A549 (cell line): ENCODE results near the gene ZBTB12.

ENCODE experiments used
- CEBPB ChIP-seq, 2 experiments: fragments of >200 bp in 1 of 2; sonication (Bioruptor Twin) in 1 of 2; formaldehyde crosslinking in 1 of 2; IDR thresholded peaks; 2 replicates each; pipeline ENCODE4 v1.6.1; 2012 to 2016
- CTCF ChIP-seq: fragments of >200 bp; sonication (Bioruptor Twin); formaldehyde crosslinking; IDR thresholded peaks from 3 replicates; pipeline ENCODE4 v1.5.1; 2016
- JUN ChIP-seq, 2 experiments: fragments of >200 bp; sonication (Bioruptor Twin); formaldehyde crosslinking; IDR thresholded peaks; 2 replicates in 1 of 2; 3 replicates in 1 of 2; pipeline ENCODE4 v1.6.1; 2016 to 2017
- MAZ ChIP-seq: fragments of 150-350 bp; IDR thresholded peaks from 2 replicates; pipeline ENCODE4 v1.6.1; 2014; ENCODE audit warnings: antibody characterized with exemption, low read depth, low read length, borderline replicate concordance
- NFE2L2 ChIP-seq: fragments of 150-350 bp; conservative IDR thresholded peaks from 2 replicates; pipeline ENCODE4 v1.6.1; 2014; ENCODE audit warnings: low read length
- POLR2A ChIP-seq: IDR thresholded peaks from 2 replicates; pipeline ENCODE4 v1.6.1; 2012; ENCODE audit warnings: mild to moderate bottlenecking, low read length
- RFX5 ChIP-seq: fragments of 450-650 bp; IDR thresholded peaks from 2 replicates; pipeline ENCODE4 v1.7.1; 2014; ENCODE audit warnings: antibody characterized with exemption, mild to moderate bottlenecking, moderate library complexity
- USF2 ChIP-seq: fragments of 450-650 bp; IDR thresholded peaks from 2 replicates; pipeline ENCODE4 v1.6.1; 2014; ENCODE audit warnings: antibody characterized with exemption
- TF ChIP-seq, protein P1 (sequence below): fragments of 200-600 bp; sonication (generic); IDR thresholded peaks from 2 replicates; pipeline ENCODE4 v1.6.1; 2016; ENCODE audit warnings: antibody characterized with exemption, mild to moderate bottlenecking, moderate library complexity

GRCh38 chr6:31947864-31948263 lies 46.0 kb upstream of the ZBTB12 start:
- no peak for TF ChIP-seq RFX5
- TF ChIP-seq JUN (IDR thresholded peaks at IDR 0.05) = no peak
- no peak for TF ChIP-seq CTCF
- no peak for TF ChIP-seq POLR2A
- TF ChIP-seq, protein P1, sequence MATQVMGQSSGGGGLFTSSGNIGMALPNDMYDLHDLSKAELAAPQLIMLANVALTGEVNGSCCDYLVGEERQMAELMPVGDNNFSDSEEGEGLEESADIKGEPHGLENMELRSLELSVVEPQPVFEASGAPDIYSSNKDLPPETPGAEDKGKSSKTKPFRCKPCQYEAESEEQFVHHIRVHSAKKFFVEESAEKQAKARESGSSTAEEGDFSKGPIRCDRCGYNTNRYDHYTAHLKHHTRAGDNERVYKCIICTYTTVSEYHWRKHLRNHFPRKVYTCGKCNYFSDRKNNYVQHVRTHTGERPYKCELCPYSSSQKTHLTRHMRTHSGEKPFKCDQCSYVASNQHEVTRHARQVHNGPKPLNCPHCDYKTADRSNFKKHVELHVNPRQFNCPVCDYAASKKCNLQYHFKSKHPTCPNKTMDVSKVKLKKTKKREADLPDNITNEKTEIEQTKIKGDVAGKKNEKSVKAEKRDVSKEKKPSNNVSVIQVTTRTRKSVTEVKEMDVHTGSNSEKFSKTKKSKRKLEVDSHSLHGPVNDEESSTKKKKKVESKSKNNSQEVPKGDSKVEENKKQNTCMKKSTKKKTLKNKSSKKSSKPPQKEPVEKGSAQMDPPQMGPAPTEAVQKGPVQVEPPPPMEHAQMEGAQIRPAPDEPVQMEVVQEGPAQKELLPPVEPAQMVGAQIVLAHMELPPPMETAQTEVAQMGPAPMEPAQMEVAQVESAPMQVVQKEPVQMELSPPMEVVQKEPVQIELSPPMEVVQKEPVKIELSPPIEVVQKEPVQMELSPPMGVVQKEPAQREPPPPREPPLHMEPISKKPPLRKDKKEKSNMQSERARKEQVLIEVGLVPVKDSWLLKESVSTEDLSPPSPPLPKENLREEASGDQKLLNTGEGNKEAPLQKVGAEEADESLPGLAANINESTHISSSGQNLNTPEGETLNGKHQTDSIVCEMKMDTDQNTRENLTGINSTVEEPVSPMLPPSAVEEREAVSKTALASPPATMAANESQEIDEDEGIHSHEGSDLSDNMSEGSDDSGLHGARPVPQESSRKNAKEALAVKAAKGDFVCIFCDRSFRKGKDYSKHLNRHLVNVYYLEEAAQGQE = no peak
- TF ChIP-seq MAZ = no peak
- no peak for TF ChIP-seq USF2
- TF ChIP-seq NFE2L2 = no peak
- no peak for TF ChIP-seq CEBPB (IDR thresholded peaks at IDR 0.05)
